Measurements from ENCODE around the gene RTCA.
"Not testable (repeated sequence)": the region's sequence is repeated elsewhere in the genome, so short reads cannot be mapped to it uniquely, and the experiment has no call there.

DNA sequence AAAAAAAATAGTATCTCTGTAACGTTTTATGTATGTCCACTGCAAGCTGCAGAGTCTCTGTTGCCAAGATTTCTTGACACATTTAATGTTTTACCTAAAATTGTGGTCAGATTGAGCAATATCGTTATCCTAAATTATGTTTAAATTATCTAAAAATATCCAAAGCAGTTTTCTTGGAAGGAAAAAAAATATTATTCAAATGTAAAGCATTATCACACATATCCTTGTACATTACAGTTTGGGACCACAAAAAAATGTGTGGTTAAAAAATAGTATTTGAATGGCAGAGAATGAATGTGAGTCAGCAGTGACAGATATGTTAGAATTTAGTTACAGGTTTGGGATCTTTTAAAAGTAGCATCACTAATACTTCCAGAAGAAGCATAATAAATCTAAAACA is 65.1 kb downstream of the RTCA start:
- TF ChIP-seq, protein P1, sequence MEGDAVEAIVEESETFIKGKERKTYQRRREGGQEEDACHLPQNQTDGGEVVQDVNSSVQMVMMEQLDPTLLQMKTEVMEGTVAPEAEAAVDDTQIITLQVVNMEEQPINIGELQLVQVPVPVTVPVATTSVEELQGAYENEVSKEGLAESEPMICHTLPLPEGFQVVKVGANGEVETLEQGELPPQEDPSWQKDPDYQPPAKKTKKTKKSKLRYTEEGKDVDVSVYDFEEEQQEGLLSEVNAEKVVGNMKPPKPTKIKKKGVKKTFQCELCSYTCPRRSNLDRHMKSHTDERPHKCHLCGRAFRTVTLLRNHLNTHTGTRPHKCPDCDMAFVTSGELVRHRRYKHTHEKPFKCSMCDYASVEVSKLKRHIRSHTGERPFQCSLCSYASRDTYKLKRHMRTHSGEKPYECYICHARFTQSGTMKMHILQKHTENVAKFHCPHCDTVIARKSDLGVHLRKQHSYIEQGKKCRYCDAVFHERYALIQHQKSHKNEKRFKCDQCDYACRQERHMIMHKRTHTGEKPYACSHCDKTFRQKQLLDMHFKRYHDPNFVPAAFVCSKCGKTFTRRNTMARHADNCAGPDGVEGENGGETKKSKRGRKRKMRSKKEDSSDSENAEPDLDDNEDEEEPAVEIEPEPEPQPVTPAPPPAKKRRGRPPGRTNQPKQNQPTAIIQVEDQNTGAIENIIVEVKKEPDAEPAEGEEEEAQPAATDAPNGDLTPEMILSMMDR (IDR thresholded peaks at IDR 0.05; ENCODE audit: low read depth, low read length, poor library complexity, severe bottlenecking): not testable (repeated sequence)
- not testable (repeated sequence) for TF ChIP-seq EZH2phosphoT487 (IDR thresholded peaks at IDR 0.05; ENCODE audit: borderline replicate concordance, low read length)
